Hepatocyte (in vitro differentiated cells): ENCODE measurements around the gene RFPL2.

ENCODE experiments used
- EZH2 ChIP-seq: fragments of 200-600 bp; sonication (generic); IDR thresholded peaks from 2 replicates; pipeline ENCODE4 v1.6.1; 2016; ENCODE audit warnings: antibody characterized with exemption, mild to moderate bottlenecking, borderline replicate concordance
- EZH2phosphoT487 ChIP-seq: fragments of 200-600 bp; sonication (generic); IDR thresholded peaks from one replicate; pipeline ENCODE4 v1.6.1; 2018; ENCODE audit warnings: antibody characterized with exemption, mild to moderate bottlenecking, low read depth, moderate library complexity; ENCODE audit not compliant: unreplicated experiment, severe bottlenecking
- TF ChIP-seq, protein P1 (sequence below): fragments of 200-600 bp; sonication (generic); IDR thresholded peaks from 2 replicates; pipeline ENCODE4 v1.5.1; 2016; ENCODE audit warnings: antibody characterized with exemption, mild to moderate bottlenecking; ENCODE audit not compliant: poor library complexity

DNA sequence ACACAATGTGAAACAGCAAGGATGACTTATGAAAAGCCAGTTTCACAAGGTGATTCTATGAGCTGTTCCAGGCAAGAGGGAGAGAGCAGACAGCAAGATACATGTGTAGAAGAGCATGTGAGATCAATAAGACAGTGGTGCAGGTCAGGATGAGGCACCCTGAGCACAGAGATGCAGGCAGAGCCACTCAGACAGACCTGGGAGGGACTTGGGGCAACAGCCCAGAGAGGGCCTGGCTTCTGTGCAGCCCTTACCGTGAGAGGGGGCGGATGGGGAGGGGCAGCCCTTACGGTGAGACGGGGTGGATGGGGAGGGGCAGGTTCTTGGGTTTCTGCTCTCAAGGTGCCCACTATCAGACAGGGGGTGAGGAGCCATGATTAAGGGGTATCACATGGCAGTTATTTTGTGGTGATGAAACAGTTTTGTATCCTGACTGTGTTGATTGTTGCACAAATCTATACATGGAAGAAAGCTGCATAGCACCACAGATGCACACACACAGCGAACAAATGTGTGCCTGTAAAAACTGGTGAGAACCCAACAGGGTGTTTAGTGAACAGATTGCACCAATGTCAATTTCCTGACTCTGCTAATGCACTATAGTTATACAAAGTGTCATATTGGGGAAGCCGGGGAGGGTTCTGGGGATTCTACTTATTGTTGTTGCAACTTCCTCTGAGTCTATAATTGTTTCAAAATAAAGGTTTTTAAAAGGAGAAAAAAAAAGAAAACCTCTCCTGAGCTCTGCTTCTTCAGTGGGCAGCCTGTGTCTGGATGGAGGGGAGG, 40.6 kb downstream of the RFPL2 start:
- TF ChIP-seq, protein P1, sequence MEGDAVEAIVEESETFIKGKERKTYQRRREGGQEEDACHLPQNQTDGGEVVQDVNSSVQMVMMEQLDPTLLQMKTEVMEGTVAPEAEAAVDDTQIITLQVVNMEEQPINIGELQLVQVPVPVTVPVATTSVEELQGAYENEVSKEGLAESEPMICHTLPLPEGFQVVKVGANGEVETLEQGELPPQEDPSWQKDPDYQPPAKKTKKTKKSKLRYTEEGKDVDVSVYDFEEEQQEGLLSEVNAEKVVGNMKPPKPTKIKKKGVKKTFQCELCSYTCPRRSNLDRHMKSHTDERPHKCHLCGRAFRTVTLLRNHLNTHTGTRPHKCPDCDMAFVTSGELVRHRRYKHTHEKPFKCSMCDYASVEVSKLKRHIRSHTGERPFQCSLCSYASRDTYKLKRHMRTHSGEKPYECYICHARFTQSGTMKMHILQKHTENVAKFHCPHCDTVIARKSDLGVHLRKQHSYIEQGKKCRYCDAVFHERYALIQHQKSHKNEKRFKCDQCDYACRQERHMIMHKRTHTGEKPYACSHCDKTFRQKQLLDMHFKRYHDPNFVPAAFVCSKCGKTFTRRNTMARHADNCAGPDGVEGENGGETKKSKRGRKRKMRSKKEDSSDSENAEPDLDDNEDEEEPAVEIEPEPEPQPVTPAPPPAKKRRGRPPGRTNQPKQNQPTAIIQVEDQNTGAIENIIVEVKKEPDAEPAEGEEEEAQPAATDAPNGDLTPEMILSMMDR = no peak
- no peak for TF ChIP-seq EZH2
- no peak for TF ChIP-seq EZH2phosphoT487
